A673 (cell line): Measurements from ENCODE around the gene SMC5.

Experiments
- EZH2 ChIP-seq: fragments of 200-600 bp; sonication (generic); IDR thresholded peaks from 2 replicates; pipeline ENCODE4 v1.6.1; 2017; ENCODE audit warnings: borderline replicate concordance, low read depth, mild to moderate bottlenecking, mixed read lengths, antibody characterized with exemption, low read length; ENCODE audit not compliant: poor library complexity, severe bottlenecking
- TF ChIP-seq, protein P1 (sequence below): fragments of 300-800, 200-600 bp; sonication (generic); conservative IDR thresholded peaks from 2 replicates; pipeline ENCODE4 v1.5.1; 2017; ENCODE audit warnings: low read depth, mild to moderate bottlenecking, antibody characterized with exemption, low read length, moderate library complexity, mixed read lengths

GRCh38 chr9:70303268-70303667 lies 44.5 kb downstream of the SMC5 start:
- TF ChIP-seq, protein P1, sequence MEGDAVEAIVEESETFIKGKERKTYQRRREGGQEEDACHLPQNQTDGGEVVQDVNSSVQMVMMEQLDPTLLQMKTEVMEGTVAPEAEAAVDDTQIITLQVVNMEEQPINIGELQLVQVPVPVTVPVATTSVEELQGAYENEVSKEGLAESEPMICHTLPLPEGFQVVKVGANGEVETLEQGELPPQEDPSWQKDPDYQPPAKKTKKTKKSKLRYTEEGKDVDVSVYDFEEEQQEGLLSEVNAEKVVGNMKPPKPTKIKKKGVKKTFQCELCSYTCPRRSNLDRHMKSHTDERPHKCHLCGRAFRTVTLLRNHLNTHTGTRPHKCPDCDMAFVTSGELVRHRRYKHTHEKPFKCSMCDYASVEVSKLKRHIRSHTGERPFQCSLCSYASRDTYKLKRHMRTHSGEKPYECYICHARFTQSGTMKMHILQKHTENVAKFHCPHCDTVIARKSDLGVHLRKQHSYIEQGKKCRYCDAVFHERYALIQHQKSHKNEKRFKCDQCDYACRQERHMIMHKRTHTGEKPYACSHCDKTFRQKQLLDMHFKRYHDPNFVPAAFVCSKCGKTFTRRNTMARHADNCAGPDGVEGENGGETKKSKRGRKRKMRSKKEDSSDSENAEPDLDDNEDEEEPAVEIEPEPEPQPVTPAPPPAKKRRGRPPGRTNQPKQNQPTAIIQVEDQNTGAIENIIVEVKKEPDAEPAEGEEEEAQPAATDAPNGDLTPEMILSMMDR: no peak
- TF ChIP-seq EZH2: no peak
